Measurements from ENCODE around the gene SLC7A8. TPM values are rescaled to one million over a fixed set of nuclear protein-coding genes. Genes with fewer than 3 reads are reported as not detected.

SLC7A8 gene
- total and polyA plus RNA-seq, 2 experiments from 2014 or later, result 117 to 124 TPM

DNA sequence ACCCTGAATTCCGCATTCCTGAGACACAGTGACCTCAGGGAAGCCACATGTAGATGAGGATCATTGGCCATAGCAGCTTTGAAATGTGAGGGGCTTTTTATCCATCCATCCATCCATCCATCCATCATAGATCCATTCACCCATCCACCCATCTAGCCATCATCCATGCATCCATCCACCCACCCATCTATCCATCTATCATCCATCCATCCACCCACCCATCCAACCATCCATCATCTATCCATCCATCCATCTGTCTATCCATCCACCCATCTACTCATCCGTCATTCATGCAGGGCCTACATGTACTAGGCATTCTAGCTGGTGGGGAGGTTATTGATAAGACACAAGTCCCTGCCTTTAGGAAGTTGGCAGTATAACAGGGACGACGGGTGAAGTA, 36.5 kb downstream of the SLC7A8 start:
- H3K4me1 Mint-ChIP-seq, result peaks cover 7% of the 10 kb centered on the region

More for the DNA sequence above, 36.5 kb downstream of the SLC7A8 start:
- Mint-ChIP-seq H3K9me3 (no peaks in the 10 kb centered on the region; the same call in 2 of the 3 replicates), H3K27me3 (ENCODE audit: insufficient read depth, low read depth, poor library complexity) (peaks cover 2% of the 10 kb centered on the region), H3K4me3 (no peak overlapping the region), H3K36me3 (ENCODE audit: low read depth) (peaks cover 61% of the 10 kb centered on the region), H3K27ac (no peak overlapping the region)
- no peaks in the 10 kb centered on the region for H3K4me1 ChIP-seq (ENCODE audit: insufficient read depth)
- H3K27me3 ChIP-seq (ENCODE audit: insufficient read depth), result no peaks in the 10 kb centered on the region
- H2AFZ ChIP-seq, result no peak overlapping the region
- no peak for ATAC-seq
- H3F3A ChIP-seq (replicated peaks; ENCODE audit: low read depth), result 0 out of 2 replicates have a peak, but pooled peaks cover 3% of the 10 kb centered on the region
- H3K4me2 ChIP-seq, result no peak overlapping the region
- peaks cover 6% of the 10 kb centered on the region; the same call in 1 of the 2 replicates for H3K9me2 ChIP-seq (ENCODE audit: insufficient read depth)
- no peak for TF ChIP-seq ZNF331 (CRISPR knock-in tag; IDR thresholded peaks at IDR 0.05; ENCODE audit: low read depth)
- no peak for TF ChIP-seq POLR2AphosphoS5 (IDR thresholded peaks at IDR 0.05; ENCODE audit: low read depth)
- TF ChIP-seq ZNF114 (CRISPR knock-in tag; IDR thresholded peaks at IDR 0.05), result no peak
- TF ChIP-seq, protein P1, sequence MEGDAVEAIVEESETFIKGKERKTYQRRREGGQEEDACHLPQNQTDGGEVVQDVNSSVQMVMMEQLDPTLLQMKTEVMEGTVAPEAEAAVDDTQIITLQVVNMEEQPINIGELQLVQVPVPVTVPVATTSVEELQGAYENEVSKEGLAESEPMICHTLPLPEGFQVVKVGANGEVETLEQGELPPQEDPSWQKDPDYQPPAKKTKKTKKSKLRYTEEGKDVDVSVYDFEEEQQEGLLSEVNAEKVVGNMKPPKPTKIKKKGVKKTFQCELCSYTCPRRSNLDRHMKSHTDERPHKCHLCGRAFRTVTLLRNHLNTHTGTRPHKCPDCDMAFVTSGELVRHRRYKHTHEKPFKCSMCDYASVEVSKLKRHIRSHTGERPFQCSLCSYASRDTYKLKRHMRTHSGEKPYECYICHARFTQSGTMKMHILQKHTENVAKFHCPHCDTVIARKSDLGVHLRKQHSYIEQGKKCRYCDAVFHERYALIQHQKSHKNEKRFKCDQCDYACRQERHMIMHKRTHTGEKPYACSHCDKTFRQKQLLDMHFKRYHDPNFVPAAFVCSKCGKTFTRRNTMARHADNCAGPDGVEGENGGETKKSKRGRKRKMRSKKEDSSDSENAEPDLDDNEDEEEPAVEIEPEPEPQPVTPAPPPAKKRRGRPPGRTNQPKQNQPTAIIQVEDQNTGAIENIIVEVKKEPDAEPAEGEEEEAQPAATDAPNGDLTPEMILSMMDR (conservative IDR thresholded peaks at IDR 0.05; ENCODE audit: low read depth in 2 of 2), result no peak
- no peak for TF ChIP-seq CREB1 (CRISPR knock-in tag; IDR thresholded peaks at IDR 0.05; ENCODE audit: low read depth)
- no peak for TF ChIP-seq JUNB (IDR thresholded peaks at IDR 0.05; ENCODE audit: unreplicated experiment)
- TF ChIP-seq, protein P2, sequence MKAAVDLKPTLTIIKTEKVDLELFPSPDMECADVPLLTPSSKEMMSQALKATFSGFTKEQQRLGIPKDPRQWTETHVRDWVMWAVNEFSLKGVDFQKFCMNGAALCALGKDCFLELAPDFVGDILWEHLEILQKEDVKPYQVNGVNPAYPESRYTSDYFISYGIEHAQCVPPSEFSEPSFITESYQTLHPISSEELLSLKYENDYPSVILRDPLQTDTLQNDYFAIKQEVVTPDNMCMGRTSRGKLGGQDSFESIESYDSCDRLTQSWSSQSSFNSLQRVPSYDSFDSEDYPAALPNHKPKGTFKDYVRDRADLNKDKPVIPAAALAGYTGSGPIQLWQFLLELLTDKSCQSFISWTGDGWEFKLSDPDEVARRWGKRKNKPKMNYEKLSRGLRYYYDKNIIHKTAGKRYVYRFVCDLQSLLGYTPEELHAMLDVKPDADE (IDR thresholded peaks at IDR 0.05), result no peak
- no peak for TF ChIP-seq EZH2phosphoT487 (IDR thresholded peaks at IDR 0.05; ENCODE audit: unreplicated experiment)
- TF ChIP-seq, protein P3, sequence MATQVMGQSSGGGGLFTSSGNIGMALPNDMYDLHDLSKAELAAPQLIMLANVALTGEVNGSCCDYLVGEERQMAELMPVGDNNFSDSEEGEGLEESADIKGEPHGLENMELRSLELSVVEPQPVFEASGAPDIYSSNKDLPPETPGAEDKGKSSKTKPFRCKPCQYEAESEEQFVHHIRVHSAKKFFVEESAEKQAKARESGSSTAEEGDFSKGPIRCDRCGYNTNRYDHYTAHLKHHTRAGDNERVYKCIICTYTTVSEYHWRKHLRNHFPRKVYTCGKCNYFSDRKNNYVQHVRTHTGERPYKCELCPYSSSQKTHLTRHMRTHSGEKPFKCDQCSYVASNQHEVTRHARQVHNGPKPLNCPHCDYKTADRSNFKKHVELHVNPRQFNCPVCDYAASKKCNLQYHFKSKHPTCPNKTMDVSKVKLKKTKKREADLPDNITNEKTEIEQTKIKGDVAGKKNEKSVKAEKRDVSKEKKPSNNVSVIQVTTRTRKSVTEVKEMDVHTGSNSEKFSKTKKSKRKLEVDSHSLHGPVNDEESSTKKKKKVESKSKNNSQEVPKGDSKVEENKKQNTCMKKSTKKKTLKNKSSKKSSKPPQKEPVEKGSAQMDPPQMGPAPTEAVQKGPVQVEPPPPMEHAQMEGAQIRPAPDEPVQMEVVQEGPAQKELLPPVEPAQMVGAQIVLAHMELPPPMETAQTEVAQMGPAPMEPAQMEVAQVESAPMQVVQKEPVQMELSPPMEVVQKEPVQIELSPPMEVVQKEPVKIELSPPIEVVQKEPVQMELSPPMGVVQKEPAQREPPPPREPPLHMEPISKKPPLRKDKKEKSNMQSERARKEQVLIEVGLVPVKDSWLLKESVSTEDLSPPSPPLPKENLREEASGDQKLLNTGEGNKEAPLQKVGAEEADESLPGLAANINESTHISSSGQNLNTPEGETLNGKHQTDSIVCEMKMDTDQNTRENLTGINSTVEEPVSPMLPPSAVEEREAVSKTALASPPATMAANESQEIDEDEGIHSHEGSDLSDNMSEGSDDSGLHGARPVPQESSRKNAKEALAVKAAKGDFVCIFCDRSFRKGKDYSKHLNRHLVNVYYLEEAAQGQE (IDR thresholded peaks at IDR 0.05; ENCODE audit: unreplicated experiment), result no peak
- no peak for TF ChIP-seq NANOG (IDR thresholded peaks at IDR 0.05; ENCODE audit: borderline replicate concordance)
- H3K27ac ChIP-seq (ENCODE audit: low read depth), result no peak overlapping the region
- no peaks in the 10 kb centered on the region for H3K79me2 ChIP-seq (replicated peaks; ENCODE audit: insufficient read depth)
- no peak overlapping the region for H3K4me3 ChIP-seq
- H4K20me1 ChIP-seq (replicated peaks; ENCODE audit: insufficient read depth), result peaks cover 5% of the 10 kb centered on the region; the same call in 1 of the 2 replicates
- H3K36me3 ChIP-seq (ENCODE audit: insufficient read depth), result peaks cover 20% of the 10 kb centered on the region
- DNase-seq (ENCODE audit: low spot score), result no peak
